A673 (cell line): ENCODE results near the gene ADAMTS19. TPM values are rescaled to one million over a fixed set of nuclear protein-coding genes. Genes with fewer than 3 reads are reported as not detected.

Experiments
- BruUV-seq: library from RNA; stranded (reverse); fragments of 400-500 nt; replicated peaks from 2 replicates; lab custom pipeline; 2021; lab: Mats Ljungman, UMichigan
- CTCF ChIA-PET: fragments of 300-600 bp; sonication (Branson Sonifier 250); formaldehyde crosslinking; loops from one replicate; lab custom pipeline; 2022; ENCODE audit warnings: antibody characterized with exemption; lab: Charles Lee
- POLR2A ChIA-PET: fragments of 300-600 bp; sonication (Branson Sonifier 250); formaldehyde crosslinking; loops from one replicate; lab custom pipeline; 2022; ENCODE audit warnings: antibody characterized with exemption; ENCODE audit not compliant: low non-redundant PET; lab: Charles Lee
- DNase-seq: peaks from one replicate; pipeline ENCODE4 v3.0.0-alpha.2; 2015; ENCODE audit warnings: low spot score
- H3K27ac ChIP-seq: fragments of 200-600 bp; sonication (generic); 2 replicates; pipeline ENCODE4 v1.5.1; 2016; ENCODE audit warnings: mixed run types, low read depth, mild to moderate bottlenecking, mixed read lengths, antibody characterized with exemption, low read length; ENCODE audit not compliant: poor library complexity, severe bottlenecking
- H3K27me3 ChIP-seq: fragments of 200-600 bp; sonication (generic); replicated peaks from 2 replicates; pipeline ENCODE4 v1.6.1; 2017; ENCODE audit warnings: mixed run types, low read depth, mild to moderate bottlenecking, mixed read lengths, antibody characterized with exemption, low read length; ENCODE audit not compliant: insufficient read depth, poor library complexity
- H3K36me3 ChIP-seq: fragments of 200-600 bp; sonication (generic); 2 replicates; pipeline ENCODE4 v1.6.1; 2016; ENCODE audit warnings: mixed run types, mild to moderate bottlenecking, mixed read lengths, antibody characterized with exemption, low read length; ENCODE audit not compliant: insufficient read depth, poor library complexity, severe bottlenecking
- H3K4me1 ChIP-seq: fragments of 200-600 bp; sonication (generic); 2 replicates; pipeline ENCODE4 v1.6.1; 2017; ENCODE audit warnings: mixed run types, mild to moderate bottlenecking, mixed read lengths, antibody characterized with exemption, low read length; ENCODE audit not compliant: insufficient read depth, poor library complexity, severe bottlenecking
- H3K4me3 ChIP-seq: fragments of 200-600 bp; sonication (generic); 2 replicates; pipeline ENCODE4 v1.5.1; 2016; ENCODE audit warnings: low read depth, mixed run types, mild to moderate bottlenecking, mixed read lengths, low read length; ENCODE audit not compliant: poor library complexity, severe bottlenecking
- H3K9me3 ChIP-seq: fragments of 200-600 bp; sonication (generic); 2 replicates; pipeline ENCODE4 v1.6.1; 2016; ENCODE audit warnings: mixed run types, low read depth, mild to moderate bottlenecking, mixed read lengths, antibody characterized with exemption, low read length; ENCODE audit not compliant: poor library complexity, severe bottlenecking
- CTCF ChIP-seq: fragments of 300-800, 200-600 bp; sonication (generic); conservative IDR thresholded peaks from 2 replicates; pipeline ENCODE4 v1.5.1; 2017; ENCODE audit warnings: low read depth, mild to moderate bottlenecking, antibody characterized with exemption, low read length, moderate library complexity, mixed read lengths
- EZH2 ChIP-seq: fragments of 200-600 bp; sonication (generic); IDR thresholded peaks from 2 replicates; pipeline ENCODE4 v1.6.1; 2017; ENCODE audit warnings: borderline replicate concordance, low read depth, mild to moderate bottlenecking, mixed read lengths, antibody characterized with exemption, low read length; ENCODE audit not compliant: poor library complexity, severe bottlenecking
- intact Hi-C: fragments of 100-400 bp; cut with micrococcal nuclease; formaldehyde crosslinking; loops from one replicate; pipeline ENCODE4 v1.10.0; 2022; ENCODE audit not compliant: unreplicated experiment
- total RNA-seq: library from RNA; stranded (reverse); gene quantifications from 2 replicates; pipeline ENCODE4 v1.2.3, GENCODE V29; 2021

The ADAMTS19 gene
- total RNA-seq, 1 experiment from 2014 or later: not detected

GRCh38 chr5:129438322-129438721, 21.8 kb upstream of the ADAMTS19 start:
- Histone ChIP-seq H3K36me3 (no peaks in the 10 kb centered on the region), H3K4me3 (no peak overlapping the region), H3K9me3 (no peaks in the 10 kb centered on the region), H3K4me1 (no peaks in the 10 kb centered on the region), H3K27me3 (peaks cover 13% of the 10 kb centered on the region), H3K27ac (no peak overlapping the region)
- CTCF ChIA-PET: no interaction called here
- POLR2A ChIA-PET: no interaction called here
- no TSS peak for BruUV-seq
- no peak for DNase-seq
- intact Hi-C loops: no loop called here
- TF ChIP-seq EZH2 (no peak), CTCF (no peak)

- BruUV-seq: no TSS peak
- CTCF ChIA-PET: no interaction called here
- Histone ChIP-seq H3K4me1 (no peaks in the 10 kb centered on the region), H3K9me3 (no peaks in the 10 kb centered on the region), H3K27ac (no peak overlapping the region), H3K27me3 (peaks cover 22% of the 10 kb centered on the region), H3K36me3 (no peaks in the 10 kb centered on the region), H3K4me3 (no peak overlapping the region)
- TF ChIP-seq EZH2 (no peak), CTCF (no peak)
- intact Hi-C loops: no loop called here
- DNase-seq: no peak
- POLR2A ChIA-PET: no interaction called here
These were observed 19.7 kb upstream of the ADAMTS19 start for GRCh38 chr5:129440424-129440823.

- CTCF ChIA-PET: no interaction called here
- intact Hi-C loops: no loop called here
- DNase-seq: no peak
These were observed 19.0 kb upstream of the ADAMTS19 start for GRCh38 chr5:129441096-129441495.

More at GRCh38 chr5:129441096-129441495, 19.0 kb upstream of the ADAMTS19 start:
- POLR2A ChIA-PET: no interaction called here
- Histone ChIP-seq H3K4me1 (no peaks in the 10 kb centered on the region), H3K36me3 (no peaks in the 10 kb centered on the region), H3K9me3 (no peaks in the 10 kb centered on the region), H3K27me3 (peaks cover 22% of the 10 kb centered on the region), H3K27ac (no peak overlapping the region), H3K4me3 (no peak overlapping the region)
- TF ChIP-seq CTCF: no peak
- no TSS peak for BruUV-seq
